ENCODE data around the gene ADAMTSL4. TPM values are rescaled to one million over a fixed set of nuclear protein-coding genes. Genes with fewer than 3 reads are reported as not detected.

The ADAMTSL4 gene
- total RNA-seq, 1 donor from 2014 or later: 6.7 TPM

- H3K36me3 ChIP-seq (ENCODE audit: insufficient read depth, low read length): no peaks in the 10 kb centered on the region
- TF ChIP-seq EZH2 (IDR thresholded peaks at IDR 0.05; ENCODE audit: insufficient read depth, low read length): no peak
- no peak for TF ChIP-seq CTCF (IDR thresholded peaks at IDR 0.05; ENCODE audit: insufficient read depth, low read depth, low read length)
- Mint-ChIP-seq H3K4me3 (ENCODE audit: unreplicated experiment) (no peak overlapping the region), H3K36me3 (ENCODE audit: low read depth, unreplicated experiment) (no peaks in the 10 kb centered on the region), H3K27ac (ENCODE audit: unreplicated experiment) (no peak overlapping the region), H3K9me3 (ENCODE audit: unreplicated experiment) (no peaks in the 10 kb centered on the region), H3K4me1 (ENCODE audit: low read depth, unreplicated experiment) (peaks cover 15% of the 10 kb centered on the region), H3K27me3 (ENCODE audit: low read depth, unreplicated experiment) (no peaks in the 10 kb centered on the region)
- FAIRE-seq: no peak
- H3K9ac ChIP-seq (ENCODE audit: low read length): no peak overlapping the region
- DNase-seq (ENCODE audit: low read depth): no peak
- no peaks in the 10 kb centered on the region for H3K27me3 ChIP-seq (ENCODE audit: insufficient read depth, low read length)
- H3K4me2 ChIP-seq (ENCODE audit: low read length): no peak overlapping the region
- no peak overlapping the region for H3K4me3 ChIP-seq (ENCODE audit: insufficient read depth, low read depth, low read length)
- H3K9me3 ChIP-seq (ENCODE audit: insufficient read depth, low read depth, low read length): no peaks in the 10 kb centered on the region
- H2AFZ ChIP-seq (ENCODE audit: low read depth, low read length): no peak overlapping the region
- H3K27ac ChIP-seq (ENCODE audit: low read depth, low read length): no peak overlapping the region
- peaks cover 22% of the 10 kb centered on the region for H4K20me1 ChIP-seq (ENCODE audit: insufficient read depth, low read length)
- H3K79me2 ChIP-seq (ENCODE audit: insufficient read depth, low read length): peaks cover 15% of the 10 kb centered on the region
- peaks cover 11% of the 10 kb centered on the region for H3K4me1 ChIP-seq (ENCODE audit: insufficient read depth, low read length)
Observed at GRCh38 chr1:150555198-150555970, 6.2 kb downstream of the ADAMTSL4 start.

GRCh38 chr1:150555971-150556865 lies 7.0 kb downstream of the ADAMTSL4 start:
- Histone ChIP-seq H3K9ac (ENCODE audit: low read length) (no peak overlapping the region), H3K79me2 (ENCODE audit: insufficient read depth, low read length) (peaks cover 17% of the 10 kb centered on the region), H3K4me1 (ENCODE audit: insufficient read depth, low read length) (peaks cover 17% of the 10 kb centered on the region), H2AFZ (ENCODE audit: low read depth, low read length) (no peak overlapping the region), H3K4me2 (ENCODE audit: low read length) (no peak overlapping the region), H4K20me1 (ENCODE audit: insufficient read depth, low read length) (peaks cover 24% of the 10 kb centered on the region), H3K27me3 (ENCODE audit: insufficient read depth, low read length) (no peaks in the 10 kb centered on the region), H3K36me3 (ENCODE audit: insufficient read depth, low read length) (no peaks in the 10 kb centered on the region), H3K27ac (ENCODE audit: low read depth, low read length) (no peak overlapping the region), H3K4me3 (ENCODE audit: insufficient read depth, low read depth, low read length) (no peak overlapping the region), H3K9me3 (ENCODE audit: insufficient read depth, low read depth, low read length) (no peaks in the 10 kb centered on the region)
- Mint-ChIP-seq H3K4me3 (ENCODE audit: unreplicated experiment) (no peak overlapping the region), H3K27ac (ENCODE audit: unreplicated experiment) (no peak overlapping the region), H3K9me3 (ENCODE audit: unreplicated experiment) (no peaks in the 10 kb centered on the region), H3K4me1 (ENCODE audit: low read depth, unreplicated experiment) (peaks cover 20% of the 10 kb centered on the region), H3K36me3 (ENCODE audit: low read depth, unreplicated experiment) (no peaks in the 10 kb centered on the region), H3K27me3 (ENCODE audit: low read depth, unreplicated experiment) (no peaks in the 10 kb centered on the region)
- TF ChIP-seq CTCF (IDR thresholded peaks at IDR 0.05; ENCODE audit: insufficient read depth, low read depth, low read length) (no peak), EZH2 (IDR thresholded peaks at IDR 0.05; ENCODE audit: insufficient read depth, low read length) (no peak)
- FAIRE-seq: no peak
- no peak for DNase-seq (ENCODE audit: low read depth)

Data from astrocyte (in vitro differentiated cells and primary cell).